ENCODE results near the gene CMSS1.

- TF ChIP-seq TAF1 (conservative IDR thresholded peaks at IDR 0.05) (no peak), ZBTB33 (IDR thresholded peaks at IDR 0.05) (no peak), CTCF (IDR thresholded peaks at IDR 0.05; ENCODE audit: low read depth, low read length, missing input control) (no peak), SP1 (IDR thresholded peaks at IDR 0.05) (no peak), EGR1 (IDR thresholded peaks at IDR 0.05; ENCODE audit: low read depth in 2 of 2) (no peak), RXRA (IDR thresholded peaks at IDR 0.05) (no peak), JUND (IDR thresholded peaks at IDR 0.05) (no peak), REST (IDR thresholded peaks at IDR 0.05) (no peak), FOXA1 (IDR thresholded peaks at IDR 0.05) (no peak), RAD21 (IDR thresholded peaks at IDR 0.05) (no peak), GABPA (IDR thresholded peaks at IDR 0.05 in 1 of 2, conservative IDR thresholded peaks at IDR 0.05 in 1 of 2) (no peak), NR2F2 (IDR thresholded peaks at IDR 0.05) (no peak), MAX (IDR thresholded peaks at IDR 0.05) (no peak)
These were observed 202.1 kb downstream of the CMSS1 start for GRCh38 chr3:100019719-100020118.
